Naive thymus-derived CD4-positive, alpha-beta T cell (primary cell): ENCODE results near the gene LRCH1. TPM values are rescaled to one million over a fixed set of nuclear protein-coding genes. Genes with fewer than 3 reads are reported as not detected.

ENCODE experiments used
- ATAC-seq: fragments of 150-1000 bp; cut with Tn5 transposase; 2 replicates; pipeline ENCODE4 v1.10.0; 2021; ENCODE audit warnings: mild to moderate bottlenecking, moderate library complexity
- CTCF ChIA-PET: fragments of 350-600 bp; sonication (Branson Sonifier 250); formaldehyde crosslinking; loops from one replicate; lab custom pipeline; 2021; ENCODE audit warnings: antibody characterized with exemption; lab: Charles Lee
- POLR2A ChIA-PET: fragments of 350-600 bp; sonication (Branson Sonifier 250); formaldehyde crosslinking; loops from one replicate; lab custom pipeline; 2021; ENCODE audit warnings: antibody characterized with exemption, inconsistent platforms; lab: Charles Lee
- DNase-seq, 9 donors: peaks; one replicate each; pipeline versions ENCODE4 v3.0.0 to v3.0.0-alpha.2; 2020 to 2022; ENCODE audit warnings: mixed read lengths in 1 of 9
- H3K27ac ChIP-seq: one replicate; pipeline ENCODE4 v1.7.0; 2013; ENCODE audit warnings: mild to moderate bottlenecking, low read depth, low read length, moderate library complexity
- H3K27me3 ChIP-seq, 2 donors: one replicate each; pipeline ENCODE4 v1.7.0; 2013; ENCODE audit warnings: low read length in 2 of 2, mild to moderate bottlenecking in 2 of 2, moderate library complexity in 2 of 2; ENCODE audit not compliant: control insufficient read depth in 2 of 2, insufficient read depth in 2 of 2
- H3K36me3 ChIP-seq, 3 experiments: 1 replicate in 2 of 3; 2 replicates in 1 of 3; pipeline ENCODE4 v1.7.0; 2013; ENCODE audit warnings: low read length in 3 of 3, mild to moderate bottlenecking in 3 of 3, moderate library complexity in 1 of 3; ENCODE audit not compliant: insufficient read depth in 3 of 3, control insufficient read depth in 2 of 3
- H3K4me1 ChIP-seq, 2 donors: one replicate each; pipeline ENCODE4 v1.7.0; 2013; ENCODE audit warnings: low read length in 2 of 2, mild to moderate bottlenecking in 2 of 2, moderate library complexity in 1 of 2; ENCODE audit not compliant: control insufficient read depth in 2 of 2, insufficient read depth in 2 of 2
- H3K4me3 ChIP-seq: 2 replicates; pipeline ENCODE4 v1.7.0; 2013; ENCODE audit warnings: mild to moderate bottlenecking, low read length
- H3K9me3 ChIP-seq, 3 experiments: 1 replicate in 2 of 3; 2 replicates in 1 of 3; pipeline ENCODE4 v1.7.0; 2013; ENCODE audit warnings: low read length in 3 of 3; ENCODE audit not compliant: control insufficient read depth in 2 of 3
- H3K27ac Mint-ChIP-seq, 9 donors: one replicate each; pipeline ENCODE4 v1.8.0; 2020 to 2022; ENCODE audit warnings: mixed read lengths in 9 of 9, mild to moderate bottlenecking in 8 of 9, moderate library complexity in 5 of 9, inconsistent platforms in 2 of 9
- H3K27me3 Mint-ChIP-seq, 5 donors: one replicate each; pipeline ENCODE4 v1.8.0; 2021 to 2022; ENCODE audit warnings: mixed read lengths in 5 of 5, mild to moderate bottlenecking in 1 of 5
- H3K36me3 Mint-ChIP-seq, 5 donors: one replicate each; pipeline ENCODE4 v1.8.0; 2020 to 2022; ENCODE audit warnings: mixed read lengths in 5 of 5, mild to moderate bottlenecking in 3 of 5, inconsistent platforms in 1 of 5
- H3K4me1 Mint-ChIP-seq, 7 donors: one replicate each; pipeline ENCODE4 v1.8.0; 2020 to 2022; ENCODE audit warnings: mixed read lengths in 7 of 7, mild to moderate bottlenecking in 3 of 7, inconsistent platforms in 1 of 7
- H3K4me3 Mint-ChIP-seq, 10 donors: one replicate each; pipeline ENCODE4 v1.8.0; 2020 to 2022; ENCODE audit warnings: mild to moderate bottlenecking in 10 of 10, mixed read lengths in 10 of 10, moderate library complexity in 6 of 10, inconsistent platforms in 2 of 10
- H3K9me3 Mint-ChIP-seq, 11 donors: one replicate each; pipeline ENCODE4 v1.8.0; 2020 to 2022; ENCODE audit warnings: mixed read lengths in 11 of 11, mild to moderate bottlenecking in 4 of 11, inconsistent platforms in 1 of 11, moderate library complexity in 1 of 11
- intact Hi-C, 2 donors: fragments of 100-400 bp; cut with micrococcal nuclease; formaldehyde crosslinking; loops; one replicate each; pipeline ENCODE4 v1.15.1; 2023
- polyA plus RNA-seq, 2 donors: library from polyadenylated mRNA; unstranded; fragments of 300-500 nt; fragmentation: Illumina TruSeq; gene quantifications; one replicate each; pipeline ENCODE4 v1.2.3, GENCODE V29; 2021
- total RNA-seq, 6 experiments: library from RNA in 5 of 6; stranded (reverse) in 5 of 6; gene quantifications; 1 replicate in 5 of 6; 2 replicates in 1 of 6; pipeline ENCODE4 v1.2.3 and lab custom pipeline; 2021 to 2026

The LRCH1 gene
- total and polyA plus RNA-seq, 7 experiments from 2014 or later, result 4.1 to 24.2 (median 15.2) TPM

DNA sequence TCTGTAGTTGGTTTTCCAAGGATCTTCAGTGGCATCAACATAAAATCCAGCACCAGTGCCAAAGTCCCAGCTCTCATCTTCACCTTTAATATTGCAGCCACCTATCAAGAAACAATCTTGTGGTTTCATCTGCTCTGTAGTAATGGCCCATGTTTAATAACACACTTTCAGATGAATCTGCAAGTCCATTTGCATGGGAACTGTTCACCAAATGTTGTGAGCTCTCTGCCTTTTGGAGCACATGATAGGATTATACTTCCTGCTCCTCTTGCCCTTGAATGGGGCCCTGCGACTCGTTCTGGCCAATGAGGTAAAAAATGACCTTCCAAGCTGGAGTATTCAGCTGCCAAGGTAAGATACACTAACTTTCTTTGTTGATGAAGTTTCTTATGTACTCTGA is 229.7 kb downstream of the LRCH1 start:
- ATAC-seq (no peak), DNase-seq (no peak)
- no peaks in the 10 kb centered on the region for H3K9me3 Mint-ChIP-seq
- no peaks in the 10 kb centered on the region for H3K4me1 ChIP-seq
- POLR2A ChIA-PET, result no interaction called here
- H3K4me3 Mint-ChIP-seq, result no peak overlapping the region
- CTCF ChIA-PET, result no interaction called here
- no peaks in the 10 kb centered on the region for H3K27me3 ChIP-seq
- peaks cover 22 to 69% (median 28%) of the 10 kb centered on the region in 3 experiments for H3K36me3 ChIP-seq
- H3K27ac ChIP-seq, result no peak overlapping the region
- peaks cover 1 to 15% (median 5%) of the 10 kb centered on the region in 7 donors for H3K4me1 Mint-ChIP-seq
- H3K36me3 Mint-ChIP-seq, result peaks cover 14 to 52% (median 32%) of the 10 kb centered on the region in 5 donors
- peak overlapping the region in 1 of 9 donors; percentile 3 for H3K27ac Mint-ChIP-seq
- no peaks in the 10 kb centered on the region for H3K27me3 Mint-ChIP-seq
- no peaks in the 10 kb centered on the region for H3K9me3 ChIP-seq
- intact Hi-C loops, result no loop called here
- H3K4me3 ChIP-seq, result no peak overlapping the region

DNA sequence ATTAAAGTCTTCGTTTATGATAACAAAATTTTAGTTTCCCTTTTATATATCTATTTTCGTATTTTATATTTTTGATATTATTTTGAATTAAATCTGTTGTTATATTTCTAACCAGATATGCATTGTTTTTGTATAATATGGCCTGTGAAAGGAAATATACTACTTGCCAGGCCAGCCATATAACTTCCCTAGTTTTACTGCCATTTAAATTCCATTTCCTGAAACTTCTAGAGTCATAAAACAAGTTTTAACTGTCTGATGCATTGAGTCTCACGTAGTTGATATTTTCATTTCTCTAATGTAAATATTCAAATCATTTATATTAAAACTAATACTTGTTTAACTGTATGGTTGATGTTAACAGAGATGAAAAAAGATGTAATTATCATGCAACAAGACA is 230.5 kb downstream of the LRCH1 start:
- Mint-ChIP-seq H3K27ac (no peak overlapping the region), H3K4me3 (no peak overlapping the region), H3K9me3 (no peaks in the 10 kb centered on the region), H3K27me3 (no peaks in the 10 kb centered on the region), H3K4me1 (peaks cover 7 to 19% (median 13%) of the 10 kb centered on the region in 7 donors), H3K36me3 (peaks cover 9 to 50% (median 28%) of the 10 kb centered on the region in 5 donors)
- no peaks in the 10 kb centered on the region for H3K27me3 ChIP-seq
- ATAC-seq (no peak), DNase-seq (no peak)
- intact Hi-C loops, result no loop called here
- H3K36me3 ChIP-seq, result peaks cover 22 to 61% (median 28%) of the 10 kb centered on the region in 3 experiments
- H3K4me1 ChIP-seq, result no peaks in the 10 kb centered on the region
- H3K9me3 ChIP-seq, result no peaks in the 10 kb centered on the region
- no peak overlapping the region for H3K27ac ChIP-seq
- no peak overlapping the region for H3K4me3 ChIP-seq
- ChIA-PET CTCF (no interaction called here), POLR2A (no interaction called here)

DNA sequence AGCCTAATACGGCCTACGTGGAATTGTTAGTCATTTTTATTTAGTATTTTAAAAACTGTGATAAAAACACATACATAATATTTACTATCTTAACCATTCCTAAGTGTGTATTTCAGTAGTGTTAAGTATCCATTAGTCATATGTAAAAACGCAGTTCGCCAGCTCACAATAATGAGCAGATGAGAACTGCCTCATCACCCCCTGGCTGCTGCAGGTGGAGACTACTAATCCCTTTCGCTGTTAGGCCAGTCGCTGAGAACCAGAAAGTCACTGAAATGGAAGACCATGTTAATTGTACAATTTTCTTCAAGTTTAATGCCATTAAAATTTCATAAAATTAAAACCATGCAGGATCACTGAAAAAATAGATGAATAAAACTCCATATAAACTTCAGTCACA is 242.4 kb downstream of the LRCH1 start:
- Mint-ChIP-seq H3K4me1 (peaks cover 20 to 60% (median 50%) of the 10 kb centered on the region in 7 donors), H3K27ac (peak overlapping the region in 4 of 9 donors; percentile 13 to 65 (median 48))
- POLR2A ChIA-PET, result interaction anchor here (0.6 kb wide), 1 partner anchor 1586 kb away, joined by 8 read pairs; no protein-coding TSS in a partner anchor

DNA sequence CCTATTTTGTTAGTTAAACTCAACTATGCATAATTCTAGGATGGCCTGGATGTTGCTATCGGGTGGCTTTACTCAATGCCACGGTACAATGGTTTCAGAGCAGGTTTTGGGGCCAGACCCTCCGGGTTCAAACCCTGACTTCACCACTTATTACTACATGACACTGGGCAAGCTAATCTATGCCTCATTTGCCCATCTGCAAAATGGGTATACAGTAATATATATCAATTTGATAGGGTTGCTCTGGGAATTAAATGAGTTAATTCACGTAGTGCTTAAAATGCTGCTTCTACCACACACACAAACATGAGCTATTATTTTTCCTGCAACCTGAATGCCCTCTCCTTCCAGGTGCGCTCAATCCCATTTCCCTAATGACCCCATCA is 243.2 kb downstream of the LRCH1 start:
- Mint-ChIP-seq H3K9me3 (peaks cover 0 to 2% (median 0%) of the 10 kb centered on the region in 11 donors), H3K4me1 (peaks cover 20 to 53% (median 48%) of the 10 kb centered on the region in 7 donors), H3K27ac (peak overlapping the region; percentile 92 to 99 (median 98)), H3K36me3 (peaks cover 0 to 14% (median 5%) of the 10 kb centered on the region in 5 donors), H3K4me3 (peak overlapping the region; percentile 91 to 99 (median 93)), H3K27me3 (peaks cover 0 to 2% (median 0%) of the 10 kb centered on the region in 5 donors)
- Histone ChIP-seq H3K4me3 (peak overlapping the region; percentile 85), H3K27me3 (no peaks in the 10 kb centered on the region), H3K27ac (peak overlapping the region; percentile 82), H3K36me3 (peaks cover 0 to 5% (median 0%) of the 10 kb centered on the region in 3 experiments), H3K4me1 (peaks cover 14 to 33% of the 10 kb centered on the region in 2 donors), H3K9me3 (no peaks in the 10 kb centered on the region)
- POLR2A ChIA-PET, result interaction anchor here (0.6 kb wide), 1 partner anchor 1179 kb away, joined by 3 read pairs; no protein-coding TSS in a partner anchor
- CTCF ChIA-PET, result no interaction called here
- ATAC-seq (no peak), DNase-seq (no peak)
- intact Hi-C loops, result loop anchor here (1.0 to 10.0 kb wide), 8 partner anchors 43 to 1859 kb away; partner anchors contain the start of genes SUCLA2 (in 2 of the 2), CYSLTR2 (in 1 of the 2), LCP1 (in 1 of the 2) and NUDT15 (in 1 of the 2)

More for the DNA sequence above, 242.4 kb downstream of the LRCH1 start:
- CTCF ChIA-PET, result no interaction called here
- Mint-ChIP-seq H3K4me3 (peak overlapping the region; percentile 29 to 99 (median 93)), H3K27me3 (no peaks in the 10 kb centered on the region), H3K36me3 (peaks cover 6 to 20% (median 12%) of the 10 kb centered on the region in 5 donors), H3K9me3 (peaks cover 0 to 2% (median 0%) of the 10 kb centered on the region in 11 donors)
- ATAC-seq, result no peak
- Histone ChIP-seq H3K9me3 (no peaks in the 10 kb centered on the region), H3K4me1 (peaks cover 14 to 33% of the 10 kb centered on the region in 2 donors), H3K27ac (no peak overlapping the region), H3K36me3 (peaks cover 5 to 13% (median 5%) of the 10 kb centered on the region in 3 experiments), H3K27me3 (no peaks in the 10 kb centered on the region), H3K4me3 (peak overlapping the region; percentile 85)
- DNase-seq, result no peak
- intact Hi-C loops, result loop anchor here (1.0 to 10.0 kb wide), 6 partner anchors 8 to 1859 kb away; partner anchors contain the start of genes SUCLA2 (in 2 of the 2), CYSLTR2 (in 1 of the 2) and LCP1 (in 1 of the 2)

DNA sequence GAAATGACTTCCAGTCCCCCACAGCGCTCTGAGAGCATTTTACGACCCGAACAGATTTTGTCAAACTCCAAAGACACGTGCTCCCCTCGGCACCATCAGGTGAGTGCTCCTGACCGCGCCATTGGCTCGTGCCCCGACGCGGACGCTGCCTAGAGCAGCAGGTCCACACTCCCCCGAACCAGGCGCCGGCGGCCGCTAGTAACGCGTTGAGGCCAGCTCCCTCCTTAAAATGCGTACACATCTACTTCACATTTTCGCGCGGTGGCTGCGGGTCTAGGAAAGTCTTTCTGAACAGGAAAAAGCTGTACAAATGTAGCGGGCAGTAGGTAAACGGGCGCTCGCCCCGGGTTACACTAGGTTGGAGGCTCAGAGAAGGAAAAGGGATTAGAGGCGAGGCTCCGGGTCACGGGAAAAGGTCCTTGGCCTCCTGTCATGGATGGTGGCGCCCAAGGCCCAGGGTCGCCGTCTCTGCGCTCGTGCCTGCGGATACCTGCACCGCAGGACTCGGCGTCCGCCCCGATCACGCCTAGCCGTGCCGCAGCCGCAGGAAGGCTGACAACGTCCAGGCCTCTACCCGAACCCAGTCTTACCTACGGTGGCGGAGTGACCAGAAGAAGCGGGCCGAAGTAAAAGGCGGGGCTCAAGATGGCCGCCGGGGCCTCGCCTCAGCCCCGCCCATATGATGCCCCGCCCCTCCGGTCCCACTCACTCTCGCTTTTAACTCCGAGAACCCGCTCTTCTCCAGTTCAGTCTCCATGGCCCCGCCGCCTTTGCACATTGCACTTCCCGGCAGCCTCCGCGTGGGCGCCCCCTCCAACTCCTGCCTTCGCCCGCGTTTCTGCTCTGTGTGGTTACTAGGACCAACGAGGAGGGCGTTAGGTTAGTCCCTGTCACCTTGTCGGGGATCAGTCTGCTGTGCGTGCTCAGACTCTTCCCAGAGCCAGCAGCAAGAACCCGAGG is 243.8 kb downstream of the LRCH1 start, which contains the start of gene ESD:
ESD (minus strand) TSS at position 647 of the 960 bp plus-strand sequence. CDS start 5,748 bp downstream, outside the sequence.
- peak; percentile 97 for ATAC-seq
- intact Hi-C loops, result loop anchor here (1.0 to 10.0 kb wide), 11 partner anchors 44 to 1878 kb away; partner anchors contain the start of genes SUCLA2 (in 2 of the 2), CYSLTR2 (in 1 of the 2), LCP1 (in 1 of the 2) and NUDT15 (in 1 of the 2)
- ChIA-PET CTCF (no interaction called here), POLR2A (interaction anchor here (0.6 to 0.7 kb wide), 2 partner anchors 1178 to 1460 kb away, joined by 3 read pairs; no protein-coding TSS in a partner anchor)
- Mint-ChIP-seq H3K4me3 (peak within 1 kb of the TSS; percentile 91 to 99 (median 93)), H3K27me3 (peaks cover 0 to 7% (median 0%) of the 10 kb centered on the region in 5 donors), H3K27ac (peak within 1 kb of the TSS; percentile 92 to 99 (median 98)), H3K36me3 (peaks cover 0 to 14% (median 5%) of the 10 kb centered on the region in 5 donors), H3K4me1 (peaks cover 20 to 53% (median 48%) of the 10 kb centered on the region in 7 donors), H3K9me3 (peaks cover 0 to 2% (median 0%) of the 10 kb centered on the region in 11 donors)
- Histone ChIP-seq H3K4me3 (peak within 1 kb of the TSS; percentile 85), H3K27me3 (no peaks in the 10 kb centered on the region), H3K4me1 (peaks cover 14 to 33% of the 10 kb centered on the region in 2 donors), H3K36me3 (peaks cover 0 to 5% (median 0%) of the 10 kb centered on the region in 3 experiments), H3K9me3 (no peaks in the 10 kb centered on the region), H3K27ac (peak within 1 kb of the TSS; percentile 82)
- peak; percentile 75 to 92 (median 85) for DNase-seq
